Activated CD4-positive, alpha-beta T cell treated with anti-CD3 and anti-CD28 coated beads, Interleukin-2, amount 10 ng/mL, durations not matched to agents 24 days and 14 days (primary cell): ENCODE data around the gene NTM. TPM values are rescaled to one million over a fixed set of nuclear protein-coding genes. Genes with fewer than 3 reads are reported as not detected.

ENCODE experiments used
- DNase-seq: peaks from one replicate; pipeline ENCODE4 v3.0.0; 2022
- H3K27ac Mint-ChIP-seq: one replicate; pipeline ENCODE4 v1.8.0; 2022; ENCODE audit warnings: mild to moderate bottlenecking, mixed read lengths
- H3K27me3 Mint-ChIP-seq: one replicate; pipeline ENCODE4 v1.8.0; 2022; ENCODE audit warnings: mixed read lengths
- H3K36me3 Mint-ChIP-seq: one replicate; pipeline ENCODE4 v1.8.0; 2022; ENCODE audit warnings: low read depth, mild to moderate bottlenecking, mixed read lengths
- H3K4me1 Mint-ChIP-seq: one replicate; pipeline ENCODE4 v1.8.0; 2021; ENCODE audit warnings: mixed read lengths
- H3K4me3 Mint-ChIP-seq: one replicate; pipeline ENCODE4 v1.8.0; 2022; ENCODE audit warnings: mild to moderate bottlenecking, moderate library complexity, mixed read lengths
- H3K9me3 Mint-ChIP-seq: one replicate; pipeline ENCODE4 v1.8.0; 2021; ENCODE audit warnings: mixed read lengths
- intact Hi-C: fragments of 100-400 bp; cut with micrococcal nuclease; formaldehyde crosslinking; loops from one replicate; pipeline ENCODE4 v1.15.1; 2023
- total RNA-seq: library from RNA; stranded (reverse); gene quantifications from 2 replicates; pipeline ENCODE4 v1.2.3, GENCODE V29; 2022

Gene NTM
- total RNA-seq, 1 donor from 2014 or later, result not detected

GRCh38 chr11:131353766-131354165, 16.6 kb upstream of the NTM start:
- H3K4me3 Mint-ChIP-seq, result no peak overlapping the region
- no peaks in the 10 kb centered on the region for H3K36me3 Mint-ChIP-seq
- intact Hi-C loops, result no loop called here
- no peaks in the 10 kb centered on the region for H3K4me1 Mint-ChIP-seq
- H3K9me3 Mint-ChIP-seq, result no peaks in the 10 kb centered on the region
- DNase-seq, result no peak
- no peaks in the 10 kb centered on the region for H3K27me3 Mint-ChIP-seq
- H3K27ac Mint-ChIP-seq, result no peak overlapping the region

GRCh38 chr11:131354251-131354701, 16.1 kb upstream of the NTM start:
- no peaks in the 10 kb centered on the region for H3K9me3 Mint-ChIP-seq
- no peak for DNase-seq
- no peaks in the 10 kb centered on the region for H3K27me3 Mint-ChIP-seq
- intact Hi-C loops, result no loop called here
- H3K27ac Mint-ChIP-seq, result no peak overlapping the region
- no peak overlapping the region for H3K4me3 Mint-ChIP-seq
- H3K4me1 Mint-ChIP-seq, result no peaks in the 10 kb centered on the region
- no peaks in the 10 kb centered on the region for H3K36me3 Mint-ChIP-seq

- no peak overlapping the region for H3K27ac Mint-ChIP-seq
- no peak for DNase-seq
- H3K4me3 Mint-ChIP-seq, result no peak overlapping the region
- H3K27me3 Mint-ChIP-seq, result no peaks in the 10 kb centered on the region
- no peaks in the 10 kb centered on the region for H3K4me1 Mint-ChIP-seq
- intact Hi-C loops, result no loop called here
- no peaks in the 10 kb centered on the region for H3K36me3 Mint-ChIP-seq
- no peaks in the 10 kb centered on the region for H3K9me3 Mint-ChIP-seq
Observed at GRCh38 chr11:131356206-131356605, 14.2 kb upstream of the NTM start.

- intact Hi-C loops, result no loop called here
- H3K9me3 Mint-ChIP-seq, result no peaks in the 10 kb centered on the region
- no peaks in the 10 kb centered on the region for H3K36me3 Mint-ChIP-seq
- H3K4me3 Mint-ChIP-seq, result no peak overlapping the region
- no peak for DNase-seq
- H3K27ac Mint-ChIP-seq, result no peak overlapping the region
- no peaks in the 10 kb centered on the region for H3K27me3 Mint-ChIP-seq
- no peaks in the 10 kb centered on the region for H3K4me1 Mint-ChIP-seq
Observed at GRCh38 chr11:131365329-131365930, 5.0 kb upstream of the NTM start.

GRCh38 chr11:131370901-131371790, 731 bp downstream of the NTM start:
- no peak for DNase-seq
- Mint-ChIP-seq H3K4me3 (no peak overlapping the region), H3K4me1 (no peaks in the 10 kb centered on the region), H3K27me3 (peaks cover under 1% of the 10 kb centered on the region), H3K9me3 (no peaks in the 10 kb centered on the region), H3K27ac (no peak overlapping the region), H3K36me3 (no peaks in the 10 kb centered on the region)
- intact Hi-C loops, result no loop called here

GRCh38 chr11:131371791-131372104, 1.3 kb downstream of the NTM start:
- intact Hi-C loops, result no loop called here
- Mint-ChIP-seq H3K27ac (no peak overlapping the region), H3K9me3 (no peaks in the 10 kb centered on the region), H3K4me1 (no peaks in the 10 kb centered on the region), H3K36me3 (no peaks in the 10 kb centered on the region), H3K27me3 (peaks cover 2% of the 10 kb centered on the region), H3K4me3 (no peak overlapping the region)
- no peak for DNase-seq

GRCh38 chr11:131372234-131372962, 2.0 kb downstream of the NTM start:
- no peak for DNase-seq
- Mint-ChIP-seq H3K4me3 (no peak overlapping the region), H3K36me3 (no peaks in the 10 kb centered on the region), H3K4me1 (no peaks in the 10 kb centered on the region), H3K9me3 (no peaks in the 10 kb centered on the region), H3K27me3 (peaks cover 2% of the 10 kb centered on the region), H3K27ac (no peak overlapping the region)
- intact Hi-C loops, result no loop called here

GRCh38 chr11:131373095-131373725, 2.8 kb downstream of the NTM start:
- Mint-ChIP-seq H3K27ac (no peak overlapping the region), H3K9me3 (no peaks in the 10 kb centered on the region), H3K36me3 (no peaks in the 10 kb centered on the region), H3K4me1 (no peaks in the 10 kb centered on the region), H3K4me3 (no peak overlapping the region), H3K27me3 (peaks cover 2% of the 10 kb centered on the region)
- intact Hi-C loops, result no loop called here
- DNase-seq, result no peak

GRCh38 chr11:131373756-131374155, 3.3 kb downstream of the NTM start:
- H3K36me3 Mint-ChIP-seq, result no peaks in the 10 kb centered on the region
- no peak overlapping the region for H3K4me3 Mint-ChIP-seq
- intact Hi-C loops, result no loop called here
- H3K27me3 Mint-ChIP-seq, result peaks cover 2% of the 10 kb centered on the region
- no peak for DNase-seq
- H3K9me3 Mint-ChIP-seq, result no peaks in the 10 kb centered on the region
- no peak overlapping the region for H3K27ac Mint-ChIP-seq
- H3K4me1 Mint-ChIP-seq, result no peaks in the 10 kb centered on the region

GRCh38 chr11:131375421-131375820, 5.0 kb downstream of the NTM start:
- Mint-ChIP-seq H3K27ac (no peak overlapping the region), H3K4me1 (no peaks in the 10 kb centered on the region), H3K9me3 (no peaks in the 10 kb centered on the region), H3K27me3 (peaks cover 2% of the 10 kb centered on the region), H3K36me3 (no peaks in the 10 kb centered on the region), H3K4me3 (no peak overlapping the region)
- DNase-seq, result no peak
- intact Hi-C loops, result no loop called here

GRCh38 chr11:131375915-131376314, 5.5 kb downstream of the NTM start:
- H3K27ac Mint-ChIP-seq, result no peak overlapping the region
- H3K4me1 Mint-ChIP-seq, result no peaks in the 10 kb centered on the region
- intact Hi-C loops, result no loop called here
- H3K36me3 Mint-ChIP-seq, result no peaks in the 10 kb centered on the region
- no peak overlapping the region for H3K4me3 Mint-ChIP-seq
- no peak for DNase-seq
- no peaks in the 10 kb centered on the region for H3K9me3 Mint-ChIP-seq
- H3K27me3 Mint-ChIP-seq, result peaks cover 2% of the 10 kb centered on the region

GRCh38 chr11:131378931-131379330, 8.5 kb downstream of the NTM start:
- Mint-ChIP-seq H3K36me3 (no peaks in the 10 kb centered on the region), H3K9me3 (no peaks in the 10 kb centered on the region), H3K27ac (no peak overlapping the region), H3K27me3 (peaks cover 2% of the 10 kb centered on the region), H3K4me1 (no peaks in the 10 kb centered on the region), H3K4me3 (no peak overlapping the region)
- intact Hi-C loops, result no loop called here
- DNase-seq, result no peak

- Mint-ChIP-seq H3K27me3 (no peaks in the 10 kb centered on the region), H3K36me3 (no peaks in the 10 kb centered on the region), H3K4me3 (no peak overlapping the region), H3K9me3 (peaks cover 3% of the 10 kb centered on the region), H3K27ac (no peak overlapping the region), H3K4me1 (no peaks in the 10 kb centered on the region)
- DNase-seq, result no peak
- intact Hi-C loops, result no loop called here
Observed at GRCh38 chr11:131385763-131386390, 15.5 kb downstream of the NTM start.
